Esophagus muscularis mucosa (tissue), 4 donors: Measurements from ENCODE around the gene ZC3H7A.

Experiments
- CTCF ChIP-seq, 3 experiments: fragments of 200-600 bp in 2 of 3; fragments of 450-650 bp in 1 of 3; sonication (generic) in 2 of 3; IDR thresholded peaks; one replicate each; pipeline ENCODE4 v1.5.1; 2017 to 2019; ENCODE audit warnings: antibody characterized with exemption in 3 of 3, mild to moderate bottlenecking in 2 of 3, moderate library complexity in 1 of 3
- EP300 ChIP-seq: sonication (generic); formaldehyde crosslinking; IDR thresholded peaks from one replicate; pipeline ENCODE4 v1.6.1; 2017; ENCODE audit warnings: antibody characterized with exemption
- POLR2AphosphoS5 ChIP-seq, 2 donors: sonication (generic); formaldehyde crosslinking; IDR thresholded peaks; one replicate each; pipeline ENCODE4 v1.6.1; 2017; ENCODE audit warnings: antibody characterized with exemption in 2 of 2

- TF ChIP-seq CTCF (IDR thresholded peaks at IDR 0.05): no peak
- no peak for TF ChIP-seq EP300
- no peak for TF ChIP-seq POLR2AphosphoS5 (IDR thresholded peaks at IDR 0.05)
These were observed 58.1 kb downstream of the ZC3H7A start for GRCh38 chr16:11738742-11739544.
